Activated T-cell treated with anti-CD3 and anti-CD28 coated beads, Interleukin-2, amount 50 U/mL, for 24 hours (primary cell): ENCODE results near the gene RPRD1B.

Experiments used
- DNase-seq: peaks from one replicate; pipeline ENCODE4 v3.0.0-alpha.2; 2020
- H3K27ac Mint-ChIP-seq: 2 replicates; pipeline ENCODE4 v1.8.0; 2020; ENCODE audit warnings: mild to moderate bottlenecking, mixed read lengths
- H3K27me3 Mint-ChIP-seq: 2 replicates; pipeline ENCODE4 v1.8.0; 2020; ENCODE audit warnings: mixed read lengths
- H3K36me3 Mint-ChIP-seq: 2 replicates; pipeline ENCODE4 v1.8.0; 2020; ENCODE audit warnings: low read depth, mixed read lengths
- H3K4me1 Mint-ChIP-seq: 2 replicates; pipeline ENCODE4 v1.8.0; 2020; ENCODE audit warnings: low read depth, mixed read lengths
- H3K4me3 Mint-ChIP-seq: 2 replicates; pipeline ENCODE4 v1.8.0; 2020; ENCODE audit warnings: mild to moderate bottlenecking, moderate library complexity, mixed read lengths
- H3K9me3 Mint-ChIP-seq: 2 replicates; pipeline ENCODE4 v1.8.0; 2020; ENCODE audit warnings: mixed read lengths

Gene RPRD1B

GRCh38 chr20:38108438-38108985, 75.0 kb downstream of the RPRD1B start:
- Mint-ChIP-seq H3K36me3 (no peaks in the 10 kb centered on the region), H3K4me3 (no peak overlapping the region), H3K4me1 (no peaks in the 10 kb centered on the region), H3K27me3 (no peaks in the 10 kb centered on the region), H3K9me3 (no peaks in the 10 kb centered on the region), H3K27ac (no peak overlapping the region)
- no peak for DNase-seq

- no peaks in the 10 kb centered on the region for H3K9me3 Mint-ChIP-seq
- no peak for DNase-seq
- H3K27me3 Mint-ChIP-seq, result no peaks in the 10 kb centered on the region
- no peak overlapping the region for H3K27ac Mint-ChIP-seq
- no peak overlapping the region for H3K4me3 Mint-ChIP-seq
- H3K36me3 Mint-ChIP-seq, result no peaks in the 10 kb centered on the region
- H3K4me1 Mint-ChIP-seq, result no peaks in the 10 kb centered on the region
These were observed 75.5 kb downstream of the RPRD1B start for GRCh38 chr20:38108986-38109541.

GRCh38 chr20:38109591-38110524, 76.3 kb downstream of the RPRD1B start:
- no peaks in the 10 kb centered on the region for H3K9me3 Mint-ChIP-seq
- H3K27ac Mint-ChIP-seq, result no peak overlapping the region
- H3K4me3 Mint-ChIP-seq, result no peak overlapping the region
- DNase-seq, result no peak
- H3K36me3 Mint-ChIP-seq, result no peaks in the 10 kb centered on the region
- no peaks in the 10 kb centered on the region for H3K4me1 Mint-ChIP-seq
- H3K27me3 Mint-ChIP-seq, result no peaks in the 10 kb centered on the region

GRCh38 chr20:38110525-38111178, 77.1 kb downstream of the RPRD1B start:
- Mint-ChIP-seq H3K27ac (no peak overlapping the region), H3K4me3 (no peak overlapping the region), H3K4me1 (no peaks in the 10 kb centered on the region), H3K36me3 (no peaks in the 10 kb centered on the region), H3K9me3 (no peaks in the 10 kb centered on the region), H3K27me3 (no peaks in the 10 kb centered on the region)
- DNase-seq, result no peak

- H3K27ac Mint-ChIP-seq, result no peak overlapping the region
- no peaks in the 10 kb centered on the region for H3K36me3 Mint-ChIP-seq
- H3K4me1 Mint-ChIP-seq, result no peaks in the 10 kb centered on the region
These were observed 78.1 kb downstream of the RPRD1B start for GRCh38 chr20:38111366-38112232.

GRCh38 chr20:38112261-38112929, 78.8 kb downstream of the RPRD1B start:
- Mint-ChIP-seq H3K27ac (no peak overlapping the region), H3K27me3 (no peaks in the 10 kb centered on the region), H3K9me3 (no peaks in the 10 kb centered on the region), H3K4me1 (no peaks in the 10 kb centered on the region), H3K4me3 (no peak overlapping the region), H3K36me3 (no peaks in the 10 kb centered on the region)
- no peak for DNase-seq

More at GRCh38 chr20:38111366-38112232, 78.1 kb downstream of the RPRD1B start:
- no peak overlapping the region for H3K4me3 Mint-ChIP-seq
- H3K9me3 Mint-ChIP-seq, result no peaks in the 10 kb centered on the region
- no peaks in the 10 kb centered on the region for H3K27me3 Mint-ChIP-seq
- DNase-seq, result no peak

GRCh38 chr20:38112930-38113294, 79.4 kb downstream of the RPRD1B start:
- no peaks in the 10 kb centered on the region for H3K9me3 Mint-ChIP-seq
- no peak overlapping the region for H3K27ac Mint-ChIP-seq
- no peak overlapping the region for H3K4me3 Mint-ChIP-seq
- no peaks in the 10 kb centered on the region for H3K27me3 Mint-ChIP-seq
- H3K4me1 Mint-ChIP-seq, result no peaks in the 10 kb centered on the region
- H3K36me3 Mint-ChIP-seq, result no peaks in the 10 kb centered on the region
- DNase-seq, result no peak

- Mint-ChIP-seq H3K4me3 (no peak overlapping the region), H3K27ac (no peak overlapping the region), H3K4me1 (no peaks in the 10 kb centered on the region), H3K27me3 (no peaks in the 10 kb centered on the region), H3K9me3 (no peaks in the 10 kb centered on the region), H3K36me3 (no peaks in the 10 kb centered on the region)
- no peak for DNase-seq
These were observed 80.1 kb downstream of the RPRD1B start for GRCh38 chr20:38113401-38114325.

- DNase-seq, result no peak
- Mint-ChIP-seq H3K4me3 (no peak overlapping the region), H3K27ac (no peak overlapping the region), H3K27me3 (no peaks in the 10 kb centered on the region), H3K9me3 (no peaks in the 10 kb centered on the region), H3K36me3 (no peaks in the 10 kb centered on the region), H3K4me1 (no peaks in the 10 kb centered on the region)
These were observed 80.8 kb downstream of the RPRD1B start for GRCh38 chr20:38114353-38114791.

- H3K27ac Mint-ChIP-seq, result no peak overlapping the region
- no peaks in the 10 kb centered on the region for H3K9me3 Mint-ChIP-seq
- H3K27me3 Mint-ChIP-seq, result no peaks in the 10 kb centered on the region
- no peaks in the 10 kb centered on the region for H3K36me3 Mint-ChIP-seq
- no peak for DNase-seq
- H3K4me3 Mint-ChIP-seq, result no peak overlapping the region
- H3K4me1 Mint-ChIP-seq, result no peaks in the 10 kb centered on the region
These were observed 81.7 kb downstream of the RPRD1B start for GRCh38 chr20:38115205-38115604.

GRCh38 chr20:38115896-38116295, 82.3 kb downstream of the RPRD1B start:
- H3K27ac Mint-ChIP-seq, result no peak overlapping the region
- no peaks in the 10 kb centered on the region for H3K27me3 Mint-ChIP-seq
- H3K4me1 Mint-ChIP-seq, result no peaks in the 10 kb centered on the region
- H3K9me3 Mint-ChIP-seq, result no peaks in the 10 kb centered on the region
- no peaks in the 10 kb centered on the region for H3K36me3 Mint-ChIP-seq
- H3K4me3 Mint-ChIP-seq, result no peak overlapping the region
- DNase-seq, result no peak

- Mint-ChIP-seq H3K27me3 (no peaks in the 10 kb centered on the region), H3K9me3 (no peaks in the 10 kb centered on the region), H3K4me3 (no peak overlapping the region), H3K4me1 (no peaks in the 10 kb centered on the region), H3K27ac (no peak overlapping the region), H3K36me3 (no peaks in the 10 kb centered on the region)
- no peak for DNase-seq
These were observed 83.0 kb downstream of the RPRD1B start for GRCh38 chr20:38116409-38117165.
